ENCODE results near the gene MS4A14.

DNA sequence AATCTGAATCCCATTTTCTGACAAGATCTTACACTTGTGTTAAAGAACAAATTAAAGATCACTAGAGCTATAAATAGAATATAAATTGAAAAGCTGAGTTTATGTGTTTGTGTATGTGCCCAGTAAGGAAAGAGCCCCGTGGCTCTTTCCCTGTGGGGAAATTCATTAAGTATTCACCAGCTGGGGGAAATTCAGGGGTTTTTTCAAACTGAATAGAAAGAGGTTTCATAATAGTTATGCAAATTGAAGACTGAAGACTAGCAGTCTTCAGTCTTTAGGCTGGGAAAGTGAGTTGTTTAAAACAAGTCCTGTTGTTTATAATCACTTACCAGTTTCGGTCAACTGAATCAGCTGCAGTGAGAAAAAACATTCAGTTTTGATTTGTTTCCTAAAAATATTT, 29.2 kb upstream of the MS4A14 start:
- TF ChIP-seq, protein P1, sequence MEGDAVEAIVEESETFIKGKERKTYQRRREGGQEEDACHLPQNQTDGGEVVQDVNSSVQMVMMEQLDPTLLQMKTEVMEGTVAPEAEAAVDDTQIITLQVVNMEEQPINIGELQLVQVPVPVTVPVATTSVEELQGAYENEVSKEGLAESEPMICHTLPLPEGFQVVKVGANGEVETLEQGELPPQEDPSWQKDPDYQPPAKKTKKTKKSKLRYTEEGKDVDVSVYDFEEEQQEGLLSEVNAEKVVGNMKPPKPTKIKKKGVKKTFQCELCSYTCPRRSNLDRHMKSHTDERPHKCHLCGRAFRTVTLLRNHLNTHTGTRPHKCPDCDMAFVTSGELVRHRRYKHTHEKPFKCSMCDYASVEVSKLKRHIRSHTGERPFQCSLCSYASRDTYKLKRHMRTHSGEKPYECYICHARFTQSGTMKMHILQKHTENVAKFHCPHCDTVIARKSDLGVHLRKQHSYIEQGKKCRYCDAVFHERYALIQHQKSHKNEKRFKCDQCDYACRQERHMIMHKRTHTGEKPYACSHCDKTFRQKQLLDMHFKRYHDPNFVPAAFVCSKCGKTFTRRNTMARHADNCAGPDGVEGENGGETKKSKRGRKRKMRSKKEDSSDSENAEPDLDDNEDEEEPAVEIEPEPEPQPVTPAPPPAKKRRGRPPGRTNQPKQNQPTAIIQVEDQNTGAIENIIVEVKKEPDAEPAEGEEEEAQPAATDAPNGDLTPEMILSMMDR (IDR thresholded peaks at IDR 0.05; ENCODE audit: low read depth, low read length) = no peak
- no peak for TF ChIP-seq MYC (IDR thresholded peaks at IDR 0.05; ENCODE audit: low read depth, low read length)
- TF ChIP-seq POLR2A (IDR thresholded peaks at IDR 0.05; ENCODE audit: extremely low read depth, insufficient read length) = no peak
